Retinal pigment epithelial cell (primary cell): Measurements from ENCODE around the gene KCNAB1.

Experiments
- DNase-seq: peaks from one replicate; pipeline ENCODE4 v3.0.0-alpha.2; 2010; ENCODE audit warnings: low read depth
- H3K4me3 ChIP-seq: 2 replicates; pipeline ENCODE4 v1.5.1; 2011; ENCODE audit warnings: mild to moderate bottlenecking, low read length, control low read depth, moderate library complexity
- TF ChIP-seq, protein P1 (sequence below): conservative IDR thresholded peaks from 2 replicates; pipeline ENCODE4 v1.5.1; 2011; ENCODE audit warnings: low read depth, low read length, control low read depth, inconsistent platforms

Gene KCNAB1

DNA sequence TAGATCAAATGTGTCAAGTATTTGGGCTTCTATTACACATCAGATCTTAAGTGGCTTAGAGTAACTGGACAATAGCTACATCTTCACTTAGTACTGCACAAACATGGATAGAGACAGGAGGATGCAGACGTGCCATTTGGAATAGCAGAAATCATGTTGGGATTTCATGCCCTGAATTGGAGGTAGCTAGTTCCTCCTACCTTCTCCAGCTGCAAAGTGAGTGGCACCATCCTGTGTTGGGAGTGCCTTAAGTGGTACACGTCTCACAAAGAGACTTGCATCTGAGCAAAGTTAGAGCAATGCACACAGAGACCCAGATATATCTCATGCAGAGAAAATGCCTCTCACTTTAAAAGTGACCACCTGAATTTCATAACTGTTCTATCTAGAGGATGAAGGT lies 298.1 kb downstream of the KCNAB1 start:
- DNase-seq: no peak
- TF ChIP-seq, protein P1, sequence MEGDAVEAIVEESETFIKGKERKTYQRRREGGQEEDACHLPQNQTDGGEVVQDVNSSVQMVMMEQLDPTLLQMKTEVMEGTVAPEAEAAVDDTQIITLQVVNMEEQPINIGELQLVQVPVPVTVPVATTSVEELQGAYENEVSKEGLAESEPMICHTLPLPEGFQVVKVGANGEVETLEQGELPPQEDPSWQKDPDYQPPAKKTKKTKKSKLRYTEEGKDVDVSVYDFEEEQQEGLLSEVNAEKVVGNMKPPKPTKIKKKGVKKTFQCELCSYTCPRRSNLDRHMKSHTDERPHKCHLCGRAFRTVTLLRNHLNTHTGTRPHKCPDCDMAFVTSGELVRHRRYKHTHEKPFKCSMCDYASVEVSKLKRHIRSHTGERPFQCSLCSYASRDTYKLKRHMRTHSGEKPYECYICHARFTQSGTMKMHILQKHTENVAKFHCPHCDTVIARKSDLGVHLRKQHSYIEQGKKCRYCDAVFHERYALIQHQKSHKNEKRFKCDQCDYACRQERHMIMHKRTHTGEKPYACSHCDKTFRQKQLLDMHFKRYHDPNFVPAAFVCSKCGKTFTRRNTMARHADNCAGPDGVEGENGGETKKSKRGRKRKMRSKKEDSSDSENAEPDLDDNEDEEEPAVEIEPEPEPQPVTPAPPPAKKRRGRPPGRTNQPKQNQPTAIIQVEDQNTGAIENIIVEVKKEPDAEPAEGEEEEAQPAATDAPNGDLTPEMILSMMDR: no peak

DNA sequence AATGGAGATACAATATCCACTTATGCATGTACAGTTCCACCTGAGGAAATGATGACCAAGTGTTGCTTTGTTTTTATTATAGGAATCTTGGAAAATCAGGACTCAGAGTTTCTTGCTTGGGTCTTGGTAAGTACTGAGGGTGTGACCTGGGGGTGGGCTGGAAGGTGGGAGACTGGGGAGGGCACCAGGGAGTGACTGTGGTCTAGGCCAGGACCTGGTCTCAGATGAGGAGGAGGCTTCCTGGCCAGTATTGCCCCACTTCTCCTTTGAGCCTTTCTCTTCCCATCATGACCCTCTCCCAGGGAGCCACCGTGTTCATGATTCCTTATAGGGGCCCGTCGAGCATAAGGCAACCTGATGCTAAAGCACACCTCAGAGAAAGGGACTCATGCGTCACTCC lies 301.2 kb downstream of the KCNAB1 start:
- DNase-seq: no peak
- TF ChIP-seq, protein P1: no peak
- no peak overlapping the region for H3K4me3 ChIP-seq

More for the DNA sequence above, 298.1 kb downstream of the KCNAB1 start:
- no peak overlapping the region for H3K4me3 ChIP-seq

DNA sequence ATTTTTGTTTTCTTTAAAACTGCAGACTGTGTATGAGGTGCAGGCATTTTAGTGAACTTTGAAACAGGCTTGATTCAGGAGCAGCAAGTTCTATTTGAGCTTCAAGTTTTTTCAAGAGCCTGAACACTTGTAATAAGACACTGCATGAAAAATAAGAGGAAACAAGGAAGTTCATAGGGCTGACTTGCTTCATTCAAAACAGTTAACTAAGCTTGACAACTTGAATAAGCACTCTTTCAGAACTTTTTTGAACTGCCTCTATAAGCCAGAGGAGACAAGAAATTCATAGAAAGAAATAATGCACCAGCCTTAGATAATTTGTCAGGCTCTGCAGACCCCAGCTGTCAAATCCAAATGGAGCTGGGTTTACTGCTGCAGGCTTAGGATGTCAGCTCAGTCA lies 304.4 kb downstream of the KCNAB1 start:
- TF ChIP-seq, protein P1: no peak
- no peak overlapping the region for H3K4me3 ChIP-seq
- DNase-seq: no peak

DNA sequence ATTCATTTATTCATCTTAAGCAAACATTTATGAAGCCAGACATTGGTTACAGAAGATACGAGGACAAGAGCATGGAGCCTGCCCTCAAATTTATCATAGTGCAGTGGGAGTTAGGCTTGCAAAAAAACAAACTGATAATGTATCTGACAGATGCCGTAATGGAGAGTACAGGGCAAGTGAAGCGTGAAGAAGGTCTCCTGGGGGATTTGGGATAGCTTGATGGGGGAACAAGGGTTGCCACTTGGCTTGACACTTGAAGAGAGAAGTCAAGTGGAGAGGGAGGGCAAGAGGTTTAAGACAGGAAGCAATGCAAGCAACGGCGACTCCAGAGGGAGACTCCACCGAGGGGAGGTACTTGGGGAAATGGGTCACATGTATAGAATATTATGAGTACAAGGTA lies 305.3 kb downstream of the KCNAB1 start:
- no peak overlapping the region for H3K4me3 ChIP-seq
- no peak for DNase-seq
- TF ChIP-seq, protein P1: no peak

DNA sequence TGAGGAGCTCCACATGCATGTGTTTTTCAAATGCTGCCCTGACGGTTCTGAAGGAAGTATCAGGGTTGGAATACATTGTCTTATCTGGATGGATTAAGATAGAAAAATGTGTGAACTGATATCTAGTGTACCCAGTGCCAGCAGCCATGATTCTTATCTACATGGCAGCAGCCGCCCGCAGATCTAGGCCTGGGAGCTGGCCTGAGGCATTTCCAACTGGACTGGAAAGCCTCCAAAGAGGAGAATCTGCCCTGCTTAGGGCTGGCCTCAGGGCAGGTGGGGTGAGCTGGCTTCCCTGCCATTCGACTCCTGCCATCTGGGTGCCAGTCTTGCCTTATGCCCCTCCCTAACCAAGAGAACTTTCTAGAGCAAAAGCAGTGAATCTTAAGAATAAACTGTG lies 308.7 kb downstream of the KCNAB1 start:
- DNase-seq: no peak
- no peak overlapping the region for H3K4me3 ChIP-seq
- TF ChIP-seq, protein P1: no peak

DNA sequence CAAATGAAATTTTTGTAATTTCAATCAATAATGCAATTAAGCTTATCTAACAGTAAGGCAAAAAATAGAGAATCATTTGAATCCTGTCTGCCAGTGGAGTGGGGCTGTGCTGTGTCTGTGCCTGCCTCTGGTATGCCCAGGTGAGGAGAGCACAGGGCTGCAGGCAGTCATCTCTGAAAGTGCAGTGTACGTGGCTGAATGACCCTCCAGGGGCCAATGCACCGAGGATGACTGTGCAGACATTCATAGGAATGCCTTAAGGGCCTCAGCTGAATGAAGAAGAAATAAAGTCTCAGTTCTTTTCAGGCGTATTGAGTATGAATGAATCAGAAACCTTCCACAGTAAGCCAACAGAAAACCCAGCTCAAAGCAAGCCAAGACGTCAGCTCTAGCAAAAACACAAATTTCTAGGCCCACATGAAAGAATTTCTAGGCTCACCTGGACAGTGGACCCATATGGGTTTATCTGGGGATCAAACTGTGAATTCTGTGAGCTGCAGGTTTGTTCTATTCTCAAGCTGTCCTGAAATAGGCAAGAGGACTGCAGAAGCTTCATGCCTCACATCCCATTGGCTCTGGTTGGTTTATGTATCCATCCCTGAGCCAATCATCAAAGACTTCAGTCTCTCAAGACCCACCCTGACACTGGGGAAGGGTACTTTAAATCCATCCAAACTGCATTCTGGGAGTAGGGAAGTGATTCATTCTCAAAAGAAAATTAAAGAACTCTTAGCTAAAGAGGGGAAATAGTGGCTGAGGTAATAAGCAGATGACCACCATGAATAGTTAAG lies 311.2 kb downstream of the KCNAB1 start:
- TF ChIP-seq, protein P1: no peak
- H3K4me3 ChIP-seq: no peak overlapping the region
- no peak for DNase-seq

DNA sequence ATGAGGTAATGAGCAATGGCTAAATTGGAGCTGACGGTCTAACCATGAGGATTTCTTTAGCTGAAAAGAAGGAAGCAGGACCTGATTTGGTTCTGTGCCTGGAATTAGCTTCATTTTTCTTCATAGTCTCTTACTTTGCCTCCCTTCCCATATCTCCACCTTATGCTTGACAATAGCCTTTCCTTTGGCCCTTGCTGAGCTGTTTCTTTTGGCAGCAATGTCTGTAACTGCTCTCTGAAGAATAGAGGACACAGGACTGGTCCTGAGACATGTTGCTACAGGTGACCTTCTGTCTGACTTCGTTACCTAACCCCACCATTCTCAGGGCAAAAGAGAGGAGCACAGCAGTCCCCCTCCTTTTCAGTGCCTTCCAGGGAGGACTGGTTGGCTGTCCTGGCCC lies 312.2 kb downstream of the KCNAB1 start:
- TF ChIP-seq, protein P1: no peak
- H3K4me3 ChIP-seq: no peak overlapping the region
- DNase-seq: no peak
